Hematopoietic multipotent progenitor cell (in vitro differentiated cells): ENCODE data around the gene ELAVL3. TPM values are rescaled to one million over a fixed set of nuclear protein-coding genes. Genes with fewer than 3 reads are reported as not detected.
"Not testable (repeated sequence)": the region's sequence is repeated elsewhere in the genome, so short reads cannot be mapped to it uniquely, and the experiment has no call there.

Experiments used
- DNase-seq, 3 donors: peaks; one replicate each; pipeline ENCODE4 v3.0.0-alpha.2; 2011 to 2015; ENCODE audit warnings: low read depth in 2 of 3, low spot score in 2 of 3
- total RNA-seq: library from RNA; depleted of rRNA; stranded (reverse); fragments of >200 nt; gene quantifications from one replicate; pipeline ENCODE4 v1.2.3, GENCODE V29; 2012

Gene ELAVL3
- total RNA-seq, 1 donor = 0.27 TPM

GRCh38 chr19:11461453-11461852, 19.4 kb downstream of the ELAVL3 start:
- DNase-seq = no peak

GRCh38 chr19:11460207-11460606, 20.6 kb downstream of the ELAVL3 start:
- no peak for DNase-seq

DNA sequence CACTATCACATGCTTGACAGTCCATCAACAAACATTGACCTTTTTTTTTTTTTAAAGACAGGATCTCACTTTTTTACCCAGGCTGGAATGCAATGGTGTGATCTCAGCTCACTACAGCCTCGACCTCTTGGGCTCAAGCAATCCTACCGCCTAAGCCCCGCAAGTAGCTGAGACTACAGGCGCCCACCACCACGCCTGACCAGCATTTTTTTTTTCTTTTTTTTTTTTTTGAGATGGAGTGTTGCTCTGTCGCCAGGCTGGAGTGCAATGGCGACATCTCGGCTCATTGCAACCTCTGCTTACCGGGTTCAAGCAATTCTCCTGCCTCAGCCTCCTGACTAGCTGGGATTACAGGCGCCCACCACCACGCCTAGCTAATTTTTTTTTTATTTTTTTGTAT, 21.9 kb downstream of the ELAVL3 start:
- not testable (repeated sequence) for DNase-seq

DNA sequence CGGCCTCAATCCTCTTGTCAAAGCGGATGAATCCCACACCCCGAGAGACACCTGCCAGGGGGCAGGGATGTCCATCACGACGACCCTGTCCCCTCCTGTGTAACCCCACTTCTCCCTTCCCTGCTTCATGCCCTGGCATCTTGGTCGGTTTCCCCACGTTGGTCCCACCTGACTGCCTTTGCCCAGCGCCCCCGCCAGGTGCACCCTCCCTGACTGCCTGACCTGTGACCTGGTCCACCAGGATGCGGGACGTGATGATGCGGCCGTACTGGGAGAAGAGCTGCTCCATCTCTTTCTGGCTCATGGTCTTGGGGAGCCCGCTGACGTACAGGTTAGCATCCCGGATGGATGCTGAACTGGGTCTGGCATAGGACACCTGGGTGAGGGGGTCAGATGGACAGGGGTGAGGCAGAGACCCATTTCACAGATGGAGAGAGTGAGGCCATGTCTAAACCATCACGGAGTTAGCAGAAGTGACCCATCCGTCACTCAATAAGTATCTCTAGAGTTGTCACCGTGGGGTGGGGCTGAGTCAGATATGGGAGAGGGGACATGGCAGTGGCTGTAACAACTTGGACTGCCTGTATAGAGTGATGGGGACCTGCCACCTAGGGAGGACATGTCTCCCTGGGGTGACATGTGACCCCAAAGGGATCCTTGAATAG, 22.5 kb downstream of the ELAVL3 start:
- no peak for DNase-seq

- DNase-seq = no peak
These were observed 23.0 kb downstream of the ELAVL3 start for GRCh38 chr19:11457831-11458230.

DNA sequence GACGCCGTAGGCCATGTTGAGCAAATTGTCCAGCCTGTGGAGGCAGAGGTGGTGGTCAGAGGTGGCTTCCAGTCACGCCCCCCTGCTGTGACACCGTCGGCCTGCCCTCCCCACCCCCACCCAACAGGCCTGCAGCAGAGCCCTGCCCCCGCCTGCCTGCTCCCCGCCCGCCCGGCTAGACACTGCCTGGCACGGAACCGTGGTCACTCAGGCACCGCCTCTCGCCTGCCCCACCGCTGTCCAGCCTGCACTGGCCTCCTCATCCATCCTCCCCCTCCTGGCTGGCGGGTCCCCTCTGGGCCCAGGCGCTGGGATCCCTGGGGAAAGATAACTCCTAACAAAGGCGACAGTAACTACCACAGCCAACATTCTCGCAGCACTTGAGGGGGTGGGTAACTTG, 23.7 kb downstream of the ELAVL3 start:
- no peak for DNase-seq

GRCh38 chr19:11456659-11457058, 24.2 kb downstream of the ELAVL3 start:
- no peak for DNase-seq

DNA sequence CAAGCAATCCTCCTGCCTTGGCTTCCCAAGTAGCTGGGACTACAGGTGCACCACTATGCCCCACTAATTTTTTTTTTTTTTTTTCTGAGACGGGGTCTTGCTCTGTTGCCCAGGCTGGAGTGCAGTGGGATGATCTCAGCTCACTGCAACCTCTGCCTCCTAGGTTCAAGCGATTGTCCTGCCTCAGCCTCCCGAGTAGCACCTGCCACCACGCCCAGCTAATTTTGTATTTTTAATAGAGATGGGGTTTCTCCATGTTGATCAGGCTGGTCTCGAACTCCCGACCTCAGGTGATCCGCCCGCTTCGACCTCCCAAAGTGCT, 25.7 kb downstream of the ELAVL3 start:
- DNase-seq = not testable (repeated sequence)

- DNase-seq = peak in 2 of 3 donors; percentile 43 to 51
These were observed 27.1 kb downstream of the ELAVL3 start for GRCh38 chr19:11453468-11454341.

DNA sequence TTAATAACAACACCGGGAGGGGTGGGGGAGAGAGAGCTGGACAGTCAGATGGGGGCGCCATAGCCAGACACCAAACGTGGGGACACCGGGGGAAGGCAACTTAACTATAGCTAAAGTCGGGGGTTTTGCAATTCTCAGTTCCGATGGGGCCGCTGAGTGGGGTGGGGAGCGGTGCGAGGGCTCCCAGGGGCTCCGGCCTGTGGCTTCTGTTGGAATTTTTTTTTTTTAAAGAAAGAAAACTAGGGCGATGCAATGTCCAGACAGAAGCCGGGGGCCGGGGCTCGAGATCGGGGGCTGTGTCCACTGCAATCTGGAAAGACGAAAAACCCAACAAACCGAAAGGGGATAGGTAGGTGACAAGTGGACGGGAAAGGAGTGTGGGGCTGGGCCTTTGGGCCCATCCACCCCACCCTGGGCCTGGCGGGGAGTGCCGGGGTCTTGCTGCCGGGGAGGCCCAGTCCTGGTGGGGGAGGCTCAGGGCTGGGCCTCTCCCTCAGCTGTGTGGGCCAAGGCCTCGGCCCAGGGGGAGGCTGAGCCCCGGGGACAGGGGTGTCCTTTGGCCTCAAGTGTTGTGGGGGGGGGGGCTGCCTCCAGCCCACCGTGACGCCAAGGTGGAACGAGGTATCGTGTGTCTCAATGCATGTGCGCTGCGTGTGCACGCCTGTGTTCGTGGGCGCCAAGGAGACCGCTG, 28.1 kb downstream of the ELAVL3 start:
- no peak for DNase-seq

- DNase-seq = no peak
These were observed 28.8 kb downstream of the ELAVL3 start for GRCh38 chr19:11451871-11452619.

- no peak for DNase-seq
These were observed 29.4 kb downstream of the ELAVL3 start for GRCh38 chr19:11451327-11451870.

- no peak for DNase-seq
These were observed 30.1 kb downstream of the ELAVL3 start for GRCh38 chr19:11450570-11451326.

DNA sequence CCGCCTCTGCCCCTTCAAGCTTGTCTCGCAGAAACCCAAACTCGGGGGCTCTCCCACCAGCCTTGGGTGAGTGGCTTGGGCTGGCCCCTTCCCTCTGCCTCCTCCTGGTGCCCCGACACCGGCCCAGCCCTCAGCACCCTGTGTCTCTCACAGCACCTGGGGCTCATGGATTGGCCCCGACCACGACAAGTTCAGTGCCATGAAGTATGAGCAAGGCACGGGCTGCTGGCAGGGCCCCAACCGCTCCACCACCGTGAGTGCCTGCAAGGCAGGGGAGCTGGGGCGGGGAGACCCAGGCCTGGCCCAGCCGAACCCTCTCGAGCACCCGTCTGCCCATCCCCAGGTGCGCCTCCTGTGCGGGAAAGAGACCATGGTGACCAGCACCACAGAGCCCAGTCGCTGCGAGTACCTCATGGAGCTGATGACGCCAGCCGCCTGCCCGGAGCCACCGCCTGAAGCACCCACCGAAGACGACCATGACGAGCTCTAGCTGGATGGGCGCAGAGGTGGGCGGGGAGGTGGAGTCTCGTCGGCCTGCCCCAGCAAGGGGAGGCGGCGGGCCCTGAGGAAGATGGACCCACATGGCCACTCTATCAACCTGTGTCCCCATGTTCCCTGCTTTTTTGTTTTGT, 31.8 kb downstream of the ELAVL3 start:
- no peak for DNase-seq

DNA sequence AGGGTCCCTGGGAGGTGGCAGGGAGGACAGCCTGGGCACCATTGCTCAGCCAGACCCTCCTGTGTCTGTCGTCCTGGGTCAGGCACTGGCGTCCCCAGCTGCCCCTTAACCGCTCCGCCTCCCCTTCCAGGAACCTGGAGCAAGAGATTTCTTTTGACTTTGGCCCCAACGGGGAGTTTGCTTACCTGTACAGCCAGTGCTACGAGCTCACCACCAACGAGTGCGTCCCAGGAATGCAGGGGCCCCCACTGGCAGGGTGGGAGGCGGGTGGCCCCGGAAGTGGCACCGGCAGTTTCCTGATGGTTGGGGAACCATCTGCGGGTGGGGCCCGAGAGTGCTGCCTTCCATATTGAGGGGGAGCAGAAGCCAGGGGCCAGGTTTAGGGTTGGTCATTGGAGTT, 32.4 kb downstream of the ELAVL3 start:
- DNase-seq = no peak

- no peak for DNase-seq
These were observed 33.2 kb downstream of the ELAVL3 start for GRCh38 chr19:11447347-11448262.

DNA sequence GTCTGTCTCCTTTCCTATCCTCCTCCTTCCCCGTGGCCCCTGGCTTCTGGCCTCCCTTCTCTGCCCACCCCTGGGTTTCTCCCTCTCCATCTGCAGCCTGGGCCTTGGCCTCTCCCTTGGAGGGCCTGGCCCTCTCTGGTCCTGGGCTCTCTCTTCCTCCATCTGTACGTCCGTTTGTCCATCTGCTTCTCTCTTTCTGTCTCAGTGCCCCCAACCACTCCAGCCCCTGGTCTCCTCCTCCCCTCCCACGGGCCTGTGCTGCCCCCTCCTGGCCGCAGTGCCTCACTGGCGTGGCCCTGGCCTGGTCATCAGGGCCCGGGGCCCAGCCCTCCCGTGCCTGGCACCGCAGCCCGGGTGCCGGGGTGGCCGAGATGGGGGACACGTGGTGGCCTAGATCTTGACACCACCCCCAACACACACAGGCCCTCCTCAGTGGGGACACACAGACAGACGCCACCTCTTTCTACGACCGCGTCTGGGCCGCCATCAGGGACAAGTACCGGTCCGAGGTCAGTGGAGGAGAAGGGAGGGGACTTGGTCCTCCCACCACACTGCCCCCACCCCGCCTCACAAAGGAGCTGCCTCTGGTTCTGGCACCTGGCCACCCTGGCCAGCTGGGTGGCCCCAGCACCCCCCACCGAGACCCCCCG, 34.1 kb downstream of the ELAVL3 start:
- DNase-seq = peak in 2 of 3 donors; percentile 31 to 59

- DNase-seq = no peak
These were observed 34.6 kb downstream of the ELAVL3 start for GRCh38 chr19:11446271-11446651.
